Thoracic aorta (tissue), 2 donors: Measurements from ENCODE around the gene PDCD2L. TPM values are rescaled to one million over a fixed set of nuclear protein-coding genes. Genes with fewer than 3 reads are reported as not detected.

Experiments used
- ATAC-seq: fragments of 150-250 bp; one replicate; pipeline ENCODE4 v1.8.0; 2017; ENCODE audit warnings: low read depth; ENCODE audit not compliant: insufficient number of reproducible peaks, low FRiP score
- DNase-seq: peaks from one replicate; pipeline ENCODE4 v3.0.0-alpha.2; 2020; ENCODE audit warnings: low spot score
- H3K27ac ChIP-seq, 2 donors: fragments of 200-600 bp; sonication (generic); 1 replicate in 1 of 2; 2 replicates in 1 of 2; pipeline ENCODE4 v1.5.1; 2016; ENCODE audit warnings: mild to moderate bottlenecking in 2 of 2, moderate library complexity in 2 of 2
- H3K27me3 ChIP-seq: fragments of 200-600 bp; sonication (generic); replicated peaks from 2 replicates; pipeline ENCODE4 v1.6.0; 2016; ENCODE audit warnings: mild to moderate bottlenecking; ENCODE audit not compliant: insufficient read depth
- H3K36me3 ChIP-seq: fragments of 200-600 bp; sonication (generic); one replicate; pipeline ENCODE4 v1.5.1; 2016
- H3K4me1 ChIP-seq, 2 donors: fragments of 200-600 bp; sonication (generic); 1 replicate in 1 of 2; 2 replicates in 1 of 2; pipeline versions ENCODE4 v1.5.1 to v1.6.0; 2016; ENCODE audit warnings: low read depth in 2 of 2, mild to moderate bottlenecking in 1 of 2; ENCODE audit not compliant: control insufficient read depth in 1 of 2
- H3K4me3 ChIP-seq: fragments of 200-600 bp; sonication (generic); 2 replicates; pipeline ENCODE4 v1.5.1; 2016; ENCODE audit warnings: mild to moderate bottlenecking
- H3K9me3 ChIP-seq: fragments of 200-600 bp; sonication (generic); 2 replicates; pipeline ENCODE4 v1.5.1; 2016
- CTCF ChIP-seq: fragments of 200-600 bp; sonication (generic); IDR thresholded peaks from one replicate; pipeline ENCODE4 v1.5.1; 2019; ENCODE audit warnings: antibody characterized with exemption
- total RNA-seq, 2 donors: library from RNA; depleted of rRNA; stranded (reverse); fragments of >200 nt; gene quantifications; one replicate each; pipeline versions ENCODE4 v1.1.0 to v1.2.3, GENCODE V29; 2016

Gene PDCD2L
- total RNA-seq, 2 donors from 2014 or later, result 6.2 to 12.8 TPM

DNA sequence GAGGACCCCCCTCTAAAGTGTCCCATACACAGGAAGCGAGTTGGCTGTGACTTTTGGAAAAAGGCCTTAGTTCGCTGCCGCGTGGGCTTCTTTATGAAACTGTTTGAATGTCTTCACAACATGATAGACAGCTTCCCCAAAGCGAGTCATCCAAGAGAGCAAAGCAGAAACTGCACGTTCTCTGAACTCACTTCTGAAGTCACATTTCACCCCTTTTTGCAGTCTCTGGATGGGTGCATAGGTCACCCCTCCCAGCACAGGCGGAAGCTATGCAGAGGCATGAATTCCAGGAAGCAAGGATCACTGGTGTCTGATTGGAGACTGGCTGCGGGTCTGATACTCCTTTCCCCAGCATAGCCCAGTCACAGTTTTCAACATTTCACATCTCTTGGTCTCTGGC lies 28.6 kb upstream of the PDCD2L start:
- DNase-seq (no peak), ATAC-seq (no peak)
- Histone ChIP-seq H3K27ac (no peak overlapping the region), H3K4me1 (no peaks in the 10 kb centered on the region), H3K9me3 (no peaks in the 10 kb centered on the region), H3K36me3 (peaks cover 42% of the 10 kb centered on the region), H3K27me3 (no peaks in the 10 kb centered on the region), H3K4me3 (no peak overlapping the region)
- TF ChIP-seq CTCF, result no peak

GRCh38 chr19:34380639-34381241 lies 23.5 kb upstream of the PDCD2L start:
- Histone ChIP-seq H3K27ac (no peak overlapping the region), H3K36me3 (peaks cover 67% of the 10 kb centered on the region), H3K4me1 (no peaks in the 10 kb centered on the region), H3K27me3 (no peaks in the 10 kb centered on the region), H3K4me3 (no peak overlapping the region), H3K9me3 (no peaks in the 10 kb centered on the region)
- no peak for TF ChIP-seq CTCF
- no peak for ATAC-seq
- no peak for DNase-seq

DNA sequence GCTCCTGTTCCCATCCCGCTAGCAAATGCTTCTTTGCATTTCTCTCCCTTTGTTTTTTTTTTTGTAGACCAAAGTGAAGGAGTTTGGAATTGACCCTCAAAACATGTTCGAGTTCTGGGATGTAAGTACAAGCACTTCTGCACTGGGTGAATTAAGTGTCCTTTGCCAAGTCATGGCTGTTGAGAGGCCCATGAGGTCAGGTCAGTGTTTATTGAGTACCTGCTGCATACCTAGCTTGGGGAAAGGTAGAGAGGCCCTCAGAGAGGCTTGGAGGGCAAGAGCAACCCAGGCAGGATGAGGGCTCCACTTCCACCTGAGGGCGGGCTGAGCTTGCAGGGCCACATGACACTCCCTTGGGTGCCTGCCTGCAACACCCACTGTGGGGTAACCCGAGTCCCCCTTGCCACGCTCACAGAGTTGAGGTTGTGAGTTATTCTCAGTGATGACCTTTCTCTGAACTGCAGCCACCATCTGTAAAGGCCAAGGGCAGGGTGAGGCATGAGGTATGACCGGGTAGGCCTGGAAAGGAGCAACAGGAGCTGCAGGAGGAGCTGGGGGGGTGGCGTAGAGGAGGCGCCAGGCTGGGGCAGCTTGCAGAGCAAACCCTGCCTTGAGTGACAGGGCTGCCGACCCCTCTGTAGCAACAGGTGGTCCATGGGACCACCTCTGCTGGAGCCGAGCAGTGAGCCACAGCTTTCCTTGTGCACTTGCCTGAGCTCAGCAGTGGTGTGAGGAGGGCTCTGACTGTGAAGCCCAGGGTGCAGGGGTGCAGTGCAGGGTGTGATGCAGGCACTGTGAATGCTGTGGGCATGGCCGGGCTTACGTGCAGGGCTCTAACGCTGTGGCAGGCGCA lies 22.6 kb upstream of the PDCD2L start:
- no peaks in the 10 kb centered on the region for H3K9me3 ChIP-seq
- DNase-seq (no peak), ATAC-seq (no peak)
- TF ChIP-seq CTCF, result no peak
- H3K27ac ChIP-seq, result no peak overlapping the region
- peaks cover 62% of the 10 kb centered on the region for H3K36me3 ChIP-seq
- H3K4me3 ChIP-seq, result no peak overlapping the region
- no peaks in the 10 kb centered on the region for H3K27me3 ChIP-seq
- H3K4me1 ChIP-seq, result no peaks in the 10 kb centered on the region

DNA sequence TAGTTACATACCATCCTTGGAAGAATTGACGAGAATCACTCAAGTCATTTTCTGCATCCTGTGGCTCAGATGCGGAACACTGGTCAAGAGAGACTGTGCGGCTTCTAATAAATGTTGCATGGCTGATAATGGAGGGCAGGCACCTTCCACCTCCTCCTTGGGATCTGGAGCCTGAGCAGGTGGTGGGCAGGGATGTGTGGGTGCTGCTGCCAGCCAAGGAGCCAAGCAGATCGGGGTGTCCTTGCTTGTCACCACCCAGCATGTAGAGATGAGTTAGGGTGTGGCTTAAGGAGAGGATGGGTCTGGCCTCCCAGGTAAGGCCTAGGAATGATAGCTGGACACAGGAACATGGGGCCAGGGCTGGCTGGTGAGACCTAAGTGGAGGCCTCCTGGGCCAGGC lies 21.7 kb upstream of the PDCD2L start:
- DNase-seq (no peak), ATAC-seq (no peak)
- H3K9me3 ChIP-seq, result no peaks in the 10 kb centered on the region
- no peaks in the 10 kb centered on the region for H3K4me1 ChIP-seq
- H3K4me3 ChIP-seq, result no peak overlapping the region
- peaks cover 65% of the 10 kb centered on the region for H3K36me3 ChIP-seq
- H3K27me3 ChIP-seq, result no peaks in the 10 kb centered on the region
- TF ChIP-seq CTCF, result no peak
- no peak overlapping the region for H3K27ac ChIP-seq

- Histone ChIP-seq H3K27ac (no peak overlapping the region), H3K9me3 (no peaks in the 10 kb centered on the region), H3K27me3 (no peaks in the 10 kb centered on the region), H3K36me3 (peaks cover 63% of the 10 kb centered on the region), H3K4me3 (no peak overlapping the region), H3K4me1 (no peaks in the 10 kb centered on the region)
- ATAC-seq, result no peak
- no peak for TF ChIP-seq CTCF
- DNase-seq, result no peak
Measured at GRCh38 chr19:34383599-34383998, 20.6 kb upstream of the PDCD2L start.
